HG02840 (cell line): ENCODE results near the gene E2F6.

Experiments used
- ATAC-seq: cut with Tn5 transposase; IDR thresholded peaks from one replicate; pipeline ENCODE4 v1.9.1; 2021; ENCODE audit warnings: mild to moderate bottlenecking, moderate library complexity, moderate number of reproducible peaks; ENCODE audit not compliant: unreplicated experiment, low FRiP score

E2F6 gene

DNA sequence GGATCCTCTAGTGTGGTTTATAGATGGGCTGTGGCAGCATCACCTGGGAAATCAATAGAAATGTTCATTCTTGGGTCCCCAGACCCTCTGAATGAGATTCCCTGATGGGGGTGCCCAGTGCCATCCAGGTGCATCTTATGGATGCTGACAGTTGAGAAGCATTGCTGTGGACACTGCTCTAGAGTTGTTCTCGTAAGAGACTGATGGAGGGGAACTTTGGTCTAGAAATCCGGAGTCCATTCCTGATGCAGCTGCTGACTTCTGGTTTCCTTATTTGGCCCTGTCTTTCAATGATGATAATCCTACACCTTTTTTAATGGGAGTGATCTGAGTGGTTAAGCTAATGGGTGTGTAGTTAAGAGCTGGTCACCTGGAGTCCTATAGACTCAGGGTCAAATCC is 28.3 kb upstream of the E2F6 start:
- ATAC-seq = no peak

- no peak for ATAC-seq
These were observed 27.3 kb upstream of the E2F6 start for GRCh38 chr2:11493282-11493681.

- ATAC-seq = no peak
These were observed 26.8 kb upstream of the E2F6 start for GRCh38 chr2:11492720-11493119.

- no peak for ATAC-seq
These were observed 26.3 kb upstream of the E2F6 start for GRCh38 chr2:11492244-11492643.

GRCh38 chr2:11491348-11491933 is 25.5 kb upstream of the E2F6 start:
- no peak for ATAC-seq

DNA sequence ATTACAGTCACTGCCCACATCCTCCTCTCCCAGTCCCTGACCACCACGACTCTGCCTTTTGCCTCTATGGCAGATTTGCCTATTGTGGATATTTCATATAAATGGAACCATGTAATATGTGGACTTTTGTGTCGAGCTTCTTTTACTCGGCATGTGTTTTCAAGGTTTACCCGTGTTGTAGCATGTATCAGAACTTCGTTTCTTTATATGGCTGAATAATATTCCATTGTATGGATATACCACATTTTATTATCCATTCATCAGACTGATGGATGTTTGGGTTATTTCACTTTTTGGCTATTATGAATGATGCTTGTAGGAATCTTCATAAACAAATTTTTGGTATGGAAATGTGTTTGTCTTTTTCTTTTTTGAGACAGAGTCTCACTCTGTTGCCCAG is 24.2 kb upstream of the E2F6 start:
- ATAC-seq = no peak

- no peak for ATAC-seq
These were observed 22.8 kb upstream of the E2F6 start for GRCh38 chr2:11488809-11489208.

GRCh38 chr2:11483806-11484617 is 18.1 kb upstream of the E2F6 start:
- ATAC-seq = no peak

DNA sequence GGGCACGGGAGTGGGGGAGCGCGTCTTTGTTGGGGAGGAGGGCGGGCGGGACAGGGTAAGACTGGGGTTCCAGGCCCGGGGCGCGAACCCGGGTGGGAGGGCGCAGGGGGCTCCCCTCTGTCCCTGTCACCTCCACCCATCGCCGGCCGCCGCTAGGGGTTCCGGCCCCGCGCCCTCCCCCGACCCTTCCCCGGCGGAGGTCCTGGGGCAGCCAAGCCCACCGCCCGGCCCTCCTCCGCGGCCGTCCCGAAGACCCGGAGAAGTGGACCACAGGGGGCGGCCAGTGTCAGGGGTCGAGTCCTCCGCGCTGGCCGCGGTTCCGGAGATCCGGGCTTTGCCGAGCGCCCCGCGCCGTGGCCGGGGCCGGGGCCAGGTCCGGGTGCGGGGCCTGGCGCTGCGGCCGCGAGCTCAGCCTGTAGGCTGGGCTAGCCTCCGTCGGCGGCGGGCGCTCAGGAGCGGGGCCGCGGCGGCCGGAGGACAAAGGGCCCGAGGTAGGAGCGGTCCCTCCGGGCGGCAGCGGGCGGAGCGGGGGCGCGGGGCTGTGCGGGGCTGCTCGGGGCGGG is 16.6 kb upstream of the E2F6 start:
- no peak for ATAC-seq

- ATAC-seq = no peak
These were observed 16.0 kb upstream of the E2F6 start for GRCh38 chr2:11481789-11482472.

DNA sequence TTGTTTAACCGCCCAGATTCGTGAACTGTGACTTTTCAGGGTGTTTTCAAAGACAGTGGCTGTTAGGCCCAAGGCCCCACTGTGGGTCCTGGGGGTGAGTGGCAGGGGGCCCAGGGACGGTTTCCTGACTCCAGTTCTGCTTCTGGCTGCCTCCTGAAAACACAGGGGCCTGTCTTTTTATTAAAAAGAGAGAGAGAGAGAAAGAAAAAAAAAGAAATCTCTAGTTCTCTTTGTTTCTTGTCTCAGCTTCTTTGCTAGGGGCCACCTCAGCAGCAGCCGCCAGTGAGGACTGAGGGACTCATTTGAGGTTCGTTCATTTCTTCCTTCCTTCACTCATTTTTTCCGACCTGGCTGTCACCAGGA is 15.4 kb upstream of the E2F6 start:
- no peak for ATAC-seq

- ATAC-seq = no peak
These were observed 14.9 kb upstream of the E2F6 start for GRCh38 chr2:11480859-11481258.

DNA sequence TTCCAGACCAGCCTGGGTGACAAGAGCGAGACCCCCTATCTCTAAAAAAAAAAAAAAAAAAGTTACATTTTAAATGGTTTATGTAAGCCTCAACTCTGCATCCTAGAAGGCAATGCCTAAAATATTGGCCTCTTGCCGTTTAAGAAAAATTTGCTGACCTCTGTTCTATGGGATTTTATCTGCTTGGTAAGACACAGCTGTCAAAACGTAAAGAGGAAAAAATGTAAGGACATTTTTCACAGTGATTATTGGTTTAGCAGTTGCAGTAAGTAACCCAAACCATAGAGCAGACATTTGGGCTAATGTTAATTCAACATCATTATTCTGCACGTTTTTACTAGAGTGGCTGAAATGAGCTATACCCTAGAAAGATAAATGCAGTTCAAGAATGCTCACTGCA is 14.4 kb upstream of the E2F6 start:
- ATAC-seq = no peak

- ATAC-seq = no peak
These were observed 13.1 kb upstream of the E2F6 start for GRCh38 chr2:11478899-11479605.

DNA sequence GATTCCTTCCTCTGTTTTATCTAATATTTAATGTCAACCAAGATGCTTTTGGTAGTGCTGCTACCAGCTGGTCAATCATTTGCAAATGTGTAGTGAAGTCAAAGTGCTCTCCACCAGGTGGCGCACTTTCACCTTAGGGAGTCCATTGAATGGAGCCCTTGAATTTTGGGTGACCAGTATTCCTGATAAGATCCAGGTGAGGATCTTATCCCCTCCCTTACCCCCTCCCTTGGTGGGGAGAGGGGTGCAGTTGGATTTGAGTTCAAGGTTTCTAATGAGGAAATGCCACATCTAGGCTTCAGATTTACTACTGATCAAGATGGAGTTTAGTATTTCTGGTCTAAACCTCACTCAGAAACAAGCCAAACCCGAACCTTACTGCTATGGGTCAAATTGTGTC is 12.0 kb upstream of the E2F6 start:
- no peak for ATAC-seq

- no peak for ATAC-seq
These were observed 7.9 kb upstream of the E2F6 start for GRCh38 chr2:11473659-11474433.

- ATAC-seq = no peak
These were observed 1.8 kb upstream of the E2F6 start for GRCh38 chr2:11467749-11468148.

GRCh38 chr2:11467129-11467649 is 1.2 kb upstream of the E2F6 start:
- ATAC-seq = no peak

DNA sequence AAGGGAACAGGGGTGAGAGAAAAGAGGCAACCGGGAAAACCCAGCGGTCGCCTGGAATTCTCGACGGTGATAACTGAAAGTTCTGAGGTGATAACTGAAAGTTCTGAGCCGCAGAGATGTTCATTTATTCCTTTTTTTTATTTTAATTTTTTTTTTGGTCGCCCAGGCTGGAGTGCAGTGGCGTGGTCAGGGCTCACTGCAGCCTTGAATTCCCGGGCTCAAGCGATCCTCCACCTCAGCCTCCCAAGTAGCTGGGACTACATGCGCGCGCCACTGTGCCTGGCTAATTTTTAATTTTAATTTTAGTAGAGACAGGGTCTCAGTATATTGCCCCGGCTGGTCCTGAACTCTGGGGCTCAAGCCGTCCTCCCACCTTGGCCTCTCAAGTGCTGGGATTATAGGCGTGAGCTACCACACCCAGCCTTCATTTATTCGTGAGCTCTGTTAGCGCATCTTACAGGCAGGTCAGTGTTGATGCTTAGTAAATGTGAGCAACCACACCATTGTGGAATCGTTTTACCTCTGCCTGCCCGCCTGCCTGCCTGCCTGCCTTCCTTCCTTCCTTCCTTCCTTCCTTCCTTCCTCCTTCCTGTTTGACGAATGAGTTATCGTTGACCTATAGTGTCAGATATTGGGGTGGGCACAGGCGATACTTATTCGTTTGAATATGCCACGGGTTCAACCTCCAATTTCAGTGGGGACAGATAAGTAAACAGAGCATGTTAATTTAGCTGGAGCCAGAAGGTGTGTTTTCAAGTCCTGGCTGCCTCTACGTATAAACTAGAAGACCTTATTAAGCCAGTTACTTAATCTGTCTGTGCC is 557 bp upstream of the E2F6 start:
- peak; percentile 15 for ATAC-seq
